ENCODE data around the gene WIPF1. TPM values are rescaled to one million over a fixed set of nuclear protein-coding genes. Genes with fewer than 3 reads are reported as not detected.

The WIPF1 gene
- total RNA-seq, 2 donors from 2014 or later: 6.7 to 21.4 TPM

- Histone ChIP-seq H3K4me3 (no peak overlapping the region), H3K4me1 (no peaks in the 10 kb centered on the region), H3K9ac (ENCODE audit: low read depth in 2 of 2, low read length in 2 of 2) (no peak overlapping the region), H3K9me3 (no peaks in the 10 kb centered on the region), H3K27me3 (no peaks in the 10 kb centered on the region), H3K27ac (no peak overlapping the region), H3K36me3 (no peaks in the 10 kb centered on the region)
- no peak for TF ChIP-seq CTCF (IDR thresholded peaks at IDR 0.05)
- no peak for DNase-seq
- intact Hi-C loops (cut with DNase I): no loop called here
Measured at GRCh38 chr2:174574657-174575056, 22.9 kb downstream of the WIPF1 start.

- H3K27me3 ChIP-seq: no peaks in the 10 kb centered on the region
- intact Hi-C loops (cut with DNase I): no loop called here
- no peaks in the 10 kb centered on the region for H3K9me3 ChIP-seq
- no peaks in the 10 kb centered on the region for H3K36me3 ChIP-seq
- H3K4me1 ChIP-seq: no peaks in the 10 kb centered on the region
- TF ChIP-seq CTCF (IDR thresholded peaks at IDR 0.05): no peak
- no peak for DNase-seq
- no peak overlapping the region for H3K4me3 ChIP-seq
- H3K27ac ChIP-seq: no peak overlapping the region
- H3K9ac ChIP-seq (ENCODE audit: low read depth in 2 of 2, low read length in 2 of 2): no peak overlapping the region
Measured at GRCh38 chr2:174573621-174574081, 24.0 kb downstream of the WIPF1 start.

- no peak overlapping the region for H3K9ac ChIP-seq (ENCODE audit: low read depth in 2 of 2, low read length in 2 of 2)
- intact Hi-C loops (cut with DNase I): no loop called here
- no peak overlapping the region for H3K27ac ChIP-seq
- no peaks in the 10 kb centered on the region for H3K27me3 ChIP-seq
- no peaks in the 10 kb centered on the region for H3K36me3 ChIP-seq
- no peak overlapping the region for H3K4me3 ChIP-seq
- DNase-seq: no peak
- TF ChIP-seq CTCF (IDR thresholded peaks at IDR 0.05): no peak
- no peaks in the 10 kb centered on the region for H3K4me1 ChIP-seq
- no peaks in the 10 kb centered on the region for H3K9me3 ChIP-seq
Measured at GRCh38 chr2:174572556-174572955, 25.0 kb downstream of the WIPF1 start.

DNA sequence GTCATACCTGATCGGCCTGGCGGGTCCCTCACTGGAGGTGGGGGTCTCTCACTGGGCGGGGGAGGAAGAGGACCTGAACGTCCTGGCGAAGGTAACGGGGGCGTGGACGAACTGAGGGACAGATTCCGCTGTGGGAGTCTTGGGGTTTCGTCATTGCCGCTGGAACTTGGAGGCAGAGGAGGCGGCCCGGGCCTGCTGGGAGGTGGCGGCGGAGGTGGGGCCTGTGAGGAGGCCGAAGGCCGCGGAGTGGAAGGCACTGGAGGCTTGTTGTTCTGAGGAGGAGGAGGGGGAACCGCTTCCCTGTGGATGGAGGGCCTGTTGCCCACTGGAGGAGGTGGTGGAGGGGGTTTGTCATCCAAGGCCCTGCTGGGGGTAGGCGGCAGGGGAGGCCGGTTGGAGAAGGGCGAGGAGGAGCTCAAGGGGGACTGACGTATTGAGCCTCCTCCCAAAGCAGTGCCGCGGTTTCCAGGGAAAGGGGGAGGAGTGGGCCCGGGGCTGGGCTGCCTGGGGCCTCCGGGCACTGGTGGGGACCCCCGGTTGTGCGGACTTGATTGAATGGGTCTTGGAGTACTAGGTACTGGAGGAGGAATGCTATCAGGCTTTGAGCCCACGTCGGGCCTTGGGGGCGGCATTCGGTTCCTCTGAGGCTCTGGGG, 25.8 kb downstream of the WIPF1 start:
- DNase-seq: no peak
- H3K36me3 ChIP-seq: no peaks in the 10 kb centered on the region
- TF ChIP-seq CTCF (IDR thresholded peaks at IDR 0.05): no peak
- H3K9me3 ChIP-seq: no peaks in the 10 kb centered on the region
- intact Hi-C loops (cut with DNase I): no loop called here
- H3K9ac ChIP-seq (ENCODE audit: low read depth in 2 of 2, low read length in 2 of 2): no peak overlapping the region
- no peaks in the 10 kb centered on the region for H3K4me1 ChIP-seq
- H3K4me3 ChIP-seq: no peak overlapping the region
- H3K27ac ChIP-seq: no peak overlapping the region
- no peaks in the 10 kb centered on the region for H3K27me3 ChIP-seq

DNA sequence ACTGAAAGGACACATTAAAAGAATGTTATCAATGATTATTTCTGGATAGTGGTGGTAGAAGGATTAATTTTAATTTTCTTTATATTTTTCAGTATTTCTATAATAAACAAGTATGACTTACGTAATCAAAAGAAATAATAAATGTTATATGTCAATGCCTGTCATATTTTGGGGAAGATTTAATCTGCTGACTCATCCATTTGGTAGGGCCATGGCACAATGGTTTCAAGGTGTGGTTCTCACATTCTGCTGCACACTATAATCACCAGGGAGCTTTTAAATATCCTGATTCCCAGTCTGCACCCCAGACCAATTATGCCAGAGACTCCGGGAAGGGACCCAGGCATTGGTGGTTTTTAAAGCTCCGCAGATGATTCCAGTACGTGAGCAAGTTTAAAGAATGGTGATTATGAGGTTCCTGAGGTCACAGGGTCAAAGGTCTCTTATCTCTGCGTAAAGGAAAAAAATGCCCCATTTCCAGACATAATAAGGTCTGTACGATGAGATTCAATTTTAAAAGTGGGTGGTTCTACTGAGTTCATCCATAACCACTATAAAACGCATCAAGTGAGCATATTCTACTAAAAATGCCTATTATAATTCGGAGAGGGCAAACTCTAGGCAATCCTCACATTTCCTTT, 27.2 kb downstream of the WIPF1 start:
- H3K4me1 ChIP-seq: no peaks in the 10 kb centered on the region
- no peaks in the 10 kb centered on the region for H3K36me3 ChIP-seq
- no peaks in the 10 kb centered on the region for H3K9me3 ChIP-seq
- no peaks in the 10 kb centered on the region for H3K27me3 ChIP-seq
- H3K27ac ChIP-seq: no peak overlapping the region
- no peak overlapping the region for H3K9ac ChIP-seq (ENCODE audit: low read depth in 2 of 2, low read length in 2 of 2)
- no peak overlapping the region for H3K4me3 ChIP-seq
- intact Hi-C loops (cut with DNase I): no loop called here
- DNase-seq: no peak
- TF ChIP-seq CTCF (IDR thresholded peaks at IDR 0.05): no peak

All from colonic mucosa (tissue), 4 donors.